ENCODE results near the gene ZNF664. TPM values are rescaled to one million over a fixed set of nuclear protein-coding genes. Genes with fewer than 3 reads are reported as not detected.

Gene ZNF664
- polyA plus RNA-seq, 1 donor from 2014 or later, result 146 TPM

DNA sequence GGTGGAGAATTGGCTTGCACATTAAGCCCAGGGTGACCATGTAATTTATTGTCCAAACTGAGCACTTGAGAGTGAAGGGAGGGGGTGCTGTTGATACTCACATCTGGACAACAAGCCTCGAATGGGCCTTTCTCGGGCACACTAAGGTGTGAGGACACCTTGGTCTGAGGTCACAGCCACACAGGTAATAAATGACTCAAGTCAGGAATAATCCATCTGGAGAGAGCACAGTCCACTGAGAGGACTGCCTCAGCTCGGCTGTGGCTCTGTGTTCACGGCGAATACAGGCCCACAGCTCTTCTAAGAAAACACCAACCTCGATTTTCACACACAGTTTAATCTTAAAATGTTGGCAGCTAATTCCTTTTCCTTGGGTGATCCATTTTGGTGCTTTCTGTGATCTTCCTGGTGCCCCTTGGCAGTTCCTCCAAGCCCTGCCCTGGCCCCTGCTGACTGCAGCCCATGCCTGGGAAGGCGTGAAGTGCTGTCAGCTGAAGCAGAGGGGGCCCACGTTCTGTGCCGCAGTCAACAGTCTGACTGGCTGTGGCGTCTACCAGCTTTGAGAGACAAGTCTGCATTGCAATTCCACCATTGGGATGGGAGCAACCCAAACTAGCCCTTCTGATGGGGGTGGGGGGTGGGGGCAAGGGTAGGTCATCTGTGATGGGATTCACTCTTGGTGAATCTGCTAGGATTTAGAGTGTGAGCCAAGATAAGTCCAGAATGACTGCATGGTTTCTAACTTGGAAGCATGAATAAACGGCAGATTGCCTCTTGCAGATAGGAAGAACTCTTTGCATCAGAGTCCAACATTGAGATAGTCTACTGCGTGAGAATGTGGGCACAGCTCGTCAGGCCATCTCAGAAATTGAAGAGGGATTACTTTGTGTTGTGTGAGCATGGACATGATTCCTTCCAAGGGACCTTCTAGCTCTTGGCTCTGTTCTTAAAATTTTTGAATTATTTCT is 42.8 kb downstream of the ZNF664 start:
- H3K79me2 ChIP-seq (replicated peaks; ENCODE audit: insufficient read depth, low read length), result no peaks in the 10 kb centered on the region
- H3K9me2 ChIP-seq (ENCODE audit: insufficient read depth, low read length), result no peaks in the 10 kb centered on the region
- H3F3A ChIP-seq (ENCODE audit: insufficient read depth, low read length, poor library complexity, severe bottlenecking), result no peaks in the 10 kb centered on the region
- no peak overlapping the region for H3K9ac ChIP-seq (ENCODE audit: low read length)
- H3K27ac ChIP-seq (ENCODE audit: low read length), result no peak overlapping the region
- no peaks in the 10 kb centered on the region for H3K27me3 ChIP-seq (ENCODE audit: insufficient read depth, low read depth, low read length)
- no peak overlapping the region for H3K4me3 ChIP-seq (ENCODE audit: low read length)
- H3K36me3 ChIP-seq (ENCODE audit: insufficient read depth, low read length), result peaks cover 11% of the 10 kb centered on the region
- no peak for TF ChIP-seq EP300 (conservative IDR thresholded peaks at IDR 0.05; ENCODE audit: poor library complexity, severe bottlenecking)
- TF ChIP-seq POLR2AphosphoS5 (IDR thresholded peaks at IDR 0.05), result no peak
- TF ChIP-seq CTCF (IDR thresholded peaks at IDR 0.05; ENCODE audit: poor library complexity, severe bottlenecking), result no peak
- TF ChIP-seq EZH2 (IDR thresholded peaks at IDR 0.05; ENCODE audit: borderline replicate concordance, insufficient read depth, low read length, poor library complexity, severe bottlenecking), result no peak
- no peak for TF ChIP-seq MXI1 (conservative IDR thresholded peaks at IDR 0.05; ENCODE audit: poor library complexity, severe bottlenecking)
- TF ChIP-seq REST (IDR thresholded peaks at IDR 0.05; ENCODE audit: borderline replicate concordance), result no peak
- no peak for TF ChIP-seq SMC3 (conservative IDR thresholded peaks at IDR 0.05; ENCODE audit: poor library complexity)
- H2AFZ ChIP-seq (ENCODE audit: low read depth, low read length), result no peak overlapping the region
- no peaks in the 10 kb centered on the region for H4K20me1 ChIP-seq (ENCODE audit: insufficient read depth)
- no peaks in the 10 kb centered on the region for H3K9me3 ChIP-seq (ENCODE audit: low read length)
- no peak overlapping the region for H3K4me2 ChIP-seq (ENCODE audit: low read length)

DNA sequence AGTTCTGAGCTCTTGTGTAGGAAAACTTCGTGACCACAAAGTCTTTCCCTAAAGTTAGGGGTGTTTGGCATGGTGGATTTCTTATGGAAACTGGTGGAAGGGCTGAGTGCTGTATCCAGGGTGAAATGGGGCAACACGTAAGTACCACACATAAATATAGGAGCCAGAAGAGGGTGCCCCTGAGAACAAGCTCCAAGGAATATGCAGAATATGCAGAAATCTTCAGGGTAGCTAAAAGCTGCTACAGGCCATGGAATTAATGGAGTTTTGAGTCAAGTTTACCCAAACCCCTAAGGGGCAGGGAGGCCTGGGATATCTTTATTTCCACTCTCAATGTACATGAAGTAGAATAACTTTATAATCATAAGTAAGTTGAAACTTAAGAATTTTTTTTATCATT is 44.0 kb downstream of the ZNF664 start:
- Histone ChIP-seq H3K79me2 (replicated peaks; ENCODE audit: insufficient read depth, low read length) (no peaks in the 10 kb centered on the region), H3K27ac (ENCODE audit: low read length) (no peak overlapping the region), H3K9me2 (ENCODE audit: insufficient read depth, low read length) (no peaks in the 10 kb centered on the region), H3K4me2 (ENCODE audit: low read length) (no peak overlapping the region), H3K9ac (ENCODE audit: low read length) (no peak overlapping the region), H3K9me3 (ENCODE audit: low read length) (no peaks in the 10 kb centered on the region), H4K20me1 (ENCODE audit: insufficient read depth) (no peaks in the 10 kb centered on the region), H3K36me3 (ENCODE audit: insufficient read depth, low read length) (peaks cover 8% of the 10 kb centered on the region), H3K4me3 (ENCODE audit: low read length) (no peak overlapping the region), H3K27me3 (ENCODE audit: insufficient read depth, low read depth, low read length) (no peaks in the 10 kb centered on the region), H2AFZ (ENCODE audit: low read depth, low read length) (no peak overlapping the region), H3F3A (ENCODE audit: insufficient read depth, low read length, poor library complexity, severe bottlenecking) (no peaks in the 10 kb centered on the region)
- TF ChIP-seq TAF1 (IDR thresholded peaks at IDR 0.05; ENCODE audit: low read depth) (no peak), EZH2 (IDR thresholded peaks at IDR 0.05; ENCODE audit: borderline replicate concordance, insufficient read depth, low read length, poor library complexity, severe bottlenecking) (no peak), REST (IDR thresholded peaks at IDR 0.05; ENCODE audit: borderline replicate concordance) (no peak), MXI1 (conservative IDR thresholded peaks at IDR 0.05; ENCODE audit: poor library complexity, severe bottlenecking) (no peak), EP300 (conservative IDR thresholded peaks at IDR 0.05; ENCODE audit: poor library complexity, severe bottlenecking) (no peak), RAD21 (conservative IDR thresholded peaks at IDR 0.05) (no peak), SMC3 (conservative IDR thresholded peaks at IDR 0.05; ENCODE audit: poor library complexity) (no peak)
